Stimulated activated CD4-positive, alpha-beta T cell treated with anti-CD3 and anti-CD28 coated beads, Interleukin-1b, Interleukin-23, amount 100 ng/mL, for 24 hours (primary cell): ENCODE data around the gene SOX6.

Experiments
- DNase-seq, 4 experiments: peaks; one replicate each; pipeline ENCODE4 v3.0.0-alpha.2; 2020; ENCODE audit warnings: low read depth in 4 of 4, low spot score in 1 of 4

The SOX6 gene

DNA sequence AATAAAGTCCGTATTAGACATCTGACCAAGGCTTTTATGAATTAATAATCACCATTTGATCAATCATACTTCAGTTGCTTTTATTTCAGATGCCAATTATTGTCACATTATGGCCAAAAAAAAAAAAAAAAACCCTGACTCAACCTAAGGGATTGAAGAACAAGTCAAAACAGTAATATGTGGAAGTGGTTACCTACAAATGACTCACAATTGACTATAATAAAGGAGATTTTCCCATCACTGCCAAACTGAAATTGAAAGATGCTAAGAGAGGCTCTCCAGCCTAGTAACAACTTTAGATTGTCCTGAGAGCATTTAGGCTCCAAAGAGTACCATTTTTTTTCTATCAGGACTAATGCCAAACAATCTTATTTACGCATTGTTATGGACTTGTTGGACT, 35.2 kb downstream of the SOX6 start:
- no peak for DNase-seq

DNA sequence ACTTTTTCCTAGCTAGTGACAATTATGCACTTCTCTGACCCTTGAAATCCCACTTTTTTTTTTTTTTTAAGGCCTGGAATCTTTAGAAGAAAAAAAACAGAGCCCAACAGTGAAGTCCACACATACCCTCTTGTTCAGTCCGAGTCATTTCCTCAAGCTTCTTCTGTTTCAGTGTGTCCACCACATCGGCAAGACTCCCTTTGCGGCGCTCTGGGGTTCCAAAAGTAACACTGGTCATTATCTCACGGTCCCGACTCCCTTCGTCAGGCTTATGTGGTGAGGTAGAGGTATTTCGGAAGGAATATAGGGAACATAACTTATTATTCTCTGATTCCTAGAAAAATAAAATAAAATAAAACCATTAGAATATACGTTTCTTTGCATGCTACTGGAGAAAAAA, 38.0 kb downstream of the SOX6 start:
- no peak for DNase-seq

DNA sequence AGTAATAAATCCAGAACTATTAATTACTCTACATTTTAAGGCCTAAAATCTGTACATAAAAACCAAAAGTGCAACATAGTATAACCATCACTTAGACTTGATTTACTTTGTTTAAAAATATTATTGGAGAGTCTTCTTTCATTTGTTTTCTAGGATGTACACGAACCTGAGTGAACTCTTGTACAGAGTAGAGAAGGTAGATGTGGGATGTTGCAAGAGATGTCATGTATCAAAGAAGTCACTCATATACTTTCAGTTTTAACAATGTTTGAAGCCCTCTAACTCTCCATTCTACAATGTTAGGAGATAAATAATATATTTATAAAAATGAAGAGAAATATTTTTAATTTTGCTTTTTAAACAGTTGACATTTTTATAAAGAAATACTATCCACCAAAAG, 38.6 kb downstream of the SOX6 start:
- DNase-seq: no peak

DNA sequence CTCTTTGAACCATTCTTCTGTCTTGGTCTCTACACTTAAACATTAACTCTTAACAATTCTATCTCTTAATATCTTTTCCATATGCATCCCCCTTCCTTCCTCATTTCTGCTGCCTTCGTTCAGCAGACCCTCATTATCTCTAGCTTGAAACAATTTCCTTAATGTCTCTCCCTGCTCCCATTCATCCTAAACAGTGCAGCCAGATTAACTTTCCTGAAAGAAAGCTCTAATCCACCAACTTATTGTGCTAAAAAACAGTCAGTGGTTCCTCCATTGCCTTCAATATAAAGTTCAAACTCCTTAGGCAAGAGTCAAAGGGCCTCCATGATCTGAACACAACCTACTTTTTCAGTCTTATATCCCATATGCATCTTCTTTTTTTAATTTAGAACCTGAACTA, 42.5 kb downstream of the SOX6 start:
- no peak for DNase-seq

DNA sequence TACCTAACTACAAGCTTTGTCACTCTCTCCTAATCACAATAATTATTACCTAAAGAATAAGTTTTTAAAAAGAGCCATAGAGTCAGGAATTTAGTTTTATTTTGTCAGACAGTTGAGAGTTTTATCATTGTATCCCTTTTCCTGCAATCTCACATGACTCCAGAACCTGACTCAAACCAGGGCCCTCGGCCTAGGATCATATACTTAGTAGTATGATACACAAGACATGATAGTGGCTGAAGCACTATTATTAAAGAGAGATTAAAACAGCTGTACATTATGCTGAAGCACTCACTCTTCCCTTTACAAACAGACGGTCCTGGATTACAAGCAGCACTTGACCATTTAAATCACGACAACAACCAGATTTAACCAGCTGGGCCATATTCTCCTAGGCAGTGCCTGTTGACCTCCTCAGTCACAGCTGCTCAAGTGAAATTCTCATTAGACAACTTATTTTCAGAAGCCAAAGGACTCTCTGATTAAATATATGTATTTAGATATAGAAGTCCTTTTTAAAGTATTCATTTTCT, 44.0 kb downstream of the SOX6 start:
- no peak for DNase-seq

DNA sequence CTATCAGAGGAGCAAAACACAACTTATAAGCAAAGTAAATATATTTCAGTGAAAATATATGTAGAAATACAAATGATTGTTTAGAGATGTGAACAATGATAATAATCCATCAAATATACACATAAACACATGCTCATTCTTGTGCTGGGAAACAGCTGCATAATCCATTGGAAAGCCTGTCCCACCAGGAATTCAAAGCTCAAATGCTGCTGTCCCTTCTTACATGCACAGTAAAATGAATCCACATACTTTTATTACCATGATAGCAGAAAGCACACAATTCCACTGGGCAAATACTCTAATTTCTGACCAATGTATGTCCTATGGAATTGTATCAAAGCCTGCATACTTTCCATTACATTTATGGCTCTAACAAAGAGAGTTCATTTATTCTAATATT, 44.5 kb downstream of the SOX6 start:
- no peak for DNase-seq

DNA sequence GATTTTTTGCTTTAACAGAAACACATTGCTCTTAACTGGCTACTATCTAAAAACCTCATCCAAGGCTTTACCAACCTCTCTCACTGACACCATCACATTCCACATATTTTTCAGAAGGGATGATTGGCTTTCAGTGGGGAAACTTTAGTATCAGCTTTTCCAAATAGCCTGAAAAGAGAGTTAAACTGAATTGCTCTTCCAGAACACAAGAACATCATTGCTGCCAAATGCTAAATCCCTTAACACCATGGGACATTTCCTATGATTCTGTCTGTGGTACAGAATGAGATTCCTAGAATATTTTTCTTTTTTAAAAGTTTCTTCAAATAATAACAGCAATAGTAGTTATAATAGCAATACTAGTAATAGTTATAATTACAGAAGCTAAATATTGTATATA, 45.4 kb downstream of the SOX6 start:
- DNase-seq: no peak

DNA sequence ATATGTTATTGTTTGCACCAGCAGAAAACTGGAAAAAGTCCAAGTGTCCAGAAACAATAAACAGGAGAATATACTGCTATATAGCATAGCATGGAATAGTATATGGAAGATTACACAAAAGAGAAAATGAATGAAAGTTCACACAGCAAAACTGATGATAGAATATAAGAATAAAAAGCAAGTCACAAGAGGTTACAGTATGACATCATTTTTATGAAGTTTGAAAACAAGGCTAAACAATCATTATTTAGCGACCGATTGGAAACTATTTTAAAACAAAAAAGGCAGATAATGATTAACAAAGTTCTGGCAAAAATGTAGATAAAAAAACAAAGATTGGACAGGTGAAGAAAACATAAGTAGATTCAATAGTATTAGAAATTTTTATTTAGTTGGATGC, 47.1 kb downstream of the SOX6 start:
- DNase-seq: no peak

DNA sequence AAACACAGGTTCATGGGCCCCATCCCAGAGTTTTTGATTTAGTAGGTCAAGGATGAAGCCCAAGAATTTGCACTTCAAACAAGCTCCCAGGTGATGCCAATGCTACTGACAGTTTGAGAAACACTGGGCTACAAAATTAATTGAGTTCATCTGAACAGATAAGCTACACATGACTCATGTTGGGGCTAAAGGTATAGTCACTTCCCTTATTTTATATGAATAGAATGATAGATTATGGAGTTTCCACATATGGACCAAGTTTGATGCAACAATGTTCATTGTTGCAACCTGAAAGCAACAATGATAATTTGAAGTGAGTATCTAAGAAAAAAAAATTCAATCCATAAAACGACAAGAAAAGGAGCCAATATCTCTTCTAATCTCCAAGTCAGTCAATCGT, 54.9 kb downstream of the SOX6 start:
- DNase-seq: no peak

DNA sequence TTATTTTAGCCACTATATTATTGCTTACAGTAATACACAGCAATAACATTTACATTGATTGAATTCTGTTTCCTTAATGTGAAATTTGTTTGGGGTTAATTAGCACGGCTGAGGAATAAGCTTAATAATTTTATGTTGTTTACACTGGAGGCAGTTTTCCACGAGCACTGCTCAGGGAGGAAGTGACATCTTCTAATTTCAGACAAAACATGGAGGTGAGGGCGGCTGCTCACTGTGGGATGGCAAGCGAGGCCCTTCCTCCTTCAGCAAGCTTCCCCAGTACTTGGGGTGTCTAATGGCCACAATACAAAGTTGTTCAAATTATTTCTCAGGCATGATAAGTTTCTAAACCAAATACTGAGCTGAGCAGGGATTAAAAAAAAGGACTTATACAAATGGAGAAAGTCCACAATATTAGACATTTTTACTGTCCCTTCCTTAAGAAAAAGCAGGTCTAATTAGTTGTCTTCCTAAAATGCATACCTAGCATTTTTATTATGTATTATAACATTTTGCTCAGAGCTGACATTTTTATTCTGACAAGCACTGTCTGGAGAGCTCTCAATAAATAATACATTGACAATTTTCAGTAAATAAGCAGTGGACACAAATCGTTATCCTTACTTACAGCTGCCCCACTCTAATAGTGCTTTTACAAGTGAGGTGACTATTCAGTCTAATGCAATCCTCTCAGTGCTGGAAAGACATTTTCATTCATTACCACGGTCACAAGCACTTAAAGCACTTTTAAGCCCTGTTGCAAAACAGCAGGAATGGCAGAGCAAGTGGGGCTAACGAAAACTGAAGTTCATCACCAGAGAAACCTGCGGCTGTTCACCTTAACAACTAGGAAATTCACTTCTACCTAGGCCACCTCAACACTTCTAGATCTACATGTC, 56.2 kb downstream of the SOX6 start:
- no peak for DNase-seq

DNA sequence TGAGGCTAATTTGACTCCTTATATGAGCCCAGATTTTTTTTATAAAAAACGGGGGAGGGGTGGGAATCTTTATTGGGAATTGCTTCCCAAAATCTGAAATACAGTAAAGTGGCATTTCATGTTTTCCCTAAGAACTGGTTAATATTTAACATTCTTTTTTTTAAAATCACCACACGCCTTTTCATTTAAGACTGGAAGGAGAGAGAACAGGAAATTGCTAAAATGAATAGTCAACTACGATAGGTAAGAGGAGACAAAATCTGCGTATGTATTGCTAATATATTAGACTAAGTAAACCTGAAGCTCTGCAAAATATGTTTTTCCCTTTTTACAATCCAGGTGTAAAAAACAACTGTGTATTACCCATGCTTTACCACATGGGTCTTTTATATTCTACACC, 57.0 kb downstream of the SOX6 start:
- no peak for DNase-seq

DNA sequence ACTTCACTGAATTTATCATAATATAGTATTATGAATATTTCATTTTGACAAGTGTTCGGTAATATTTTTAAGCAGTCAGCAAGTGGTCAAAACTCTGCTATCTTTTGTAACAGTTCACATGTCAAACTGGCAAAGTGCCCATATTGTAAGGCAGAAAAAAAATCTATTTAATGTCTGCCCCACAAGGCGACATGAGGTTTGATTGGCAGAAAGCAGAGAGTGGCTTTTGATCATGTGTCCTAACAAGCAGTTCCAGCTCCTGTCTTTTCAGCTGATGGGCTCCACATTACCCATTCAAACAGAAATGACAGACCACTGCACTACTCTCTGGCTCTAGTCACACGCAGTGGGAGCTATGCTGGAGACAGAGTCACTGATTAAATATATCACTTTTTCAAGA, 59.0 kb downstream of the SOX6 start:
- DNase-seq: no peak

DNA sequence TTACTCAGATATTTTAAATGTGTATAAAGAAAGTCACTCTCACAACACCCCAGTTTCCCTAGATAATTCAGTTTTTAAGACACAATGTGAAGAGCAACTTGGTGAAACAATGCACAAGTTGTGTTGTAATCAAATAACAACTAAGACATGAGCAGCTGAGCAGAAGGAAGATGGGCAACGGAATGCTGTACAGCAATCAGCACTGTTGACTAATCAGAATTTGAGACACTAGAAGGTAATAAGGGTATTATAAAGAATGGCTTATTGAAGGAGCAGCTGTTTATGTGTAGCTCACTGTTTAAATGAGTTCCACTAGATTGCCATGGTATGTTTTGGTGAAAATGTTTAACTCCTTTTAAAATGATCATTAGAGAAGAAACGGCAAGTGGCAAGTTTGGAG, 60.1 kb downstream of the SOX6 start:
- no peak for DNase-seq

DNA sequence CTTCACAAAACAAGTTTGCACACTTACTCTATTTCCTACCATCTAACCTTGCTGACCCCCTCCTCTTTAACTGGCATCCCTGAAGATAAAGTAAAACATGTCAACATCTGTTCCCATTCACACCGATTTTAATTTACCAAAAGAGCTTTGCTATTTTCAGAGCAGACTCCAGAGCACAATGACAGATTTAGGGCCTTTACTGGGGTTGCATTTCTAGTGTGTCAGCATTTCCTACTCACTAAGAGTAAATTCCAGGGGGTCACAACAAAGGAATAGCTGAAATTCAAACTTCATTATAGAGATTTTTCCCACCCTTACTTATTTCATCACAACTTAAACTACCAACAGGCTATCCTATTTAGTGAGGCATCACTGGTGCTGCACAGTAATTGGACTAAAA, 60.8 kb downstream of the SOX6 start:
- DNase-seq: no peak

DNA sequence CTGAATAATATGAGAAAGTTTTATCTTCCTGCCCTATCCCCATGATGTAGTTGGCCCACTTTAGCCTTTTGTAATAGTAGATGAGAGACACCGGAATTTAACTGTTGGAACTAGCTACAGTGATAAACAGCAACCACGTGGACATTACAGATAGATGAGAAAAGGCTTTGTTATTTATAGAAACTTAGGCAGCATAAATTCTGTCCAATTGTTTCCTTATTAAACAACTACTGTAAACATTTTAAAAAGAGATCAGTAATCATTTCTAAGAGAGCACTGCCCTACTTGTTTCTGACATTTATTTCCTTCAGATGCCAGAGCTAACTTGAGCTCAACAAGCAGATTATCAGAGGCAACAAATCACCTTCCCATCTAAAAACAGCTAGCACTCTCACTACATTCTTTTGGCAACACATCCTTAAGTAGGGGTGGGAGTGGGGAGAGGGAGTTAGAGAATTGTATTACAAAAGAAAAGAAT, 63.1 kb downstream of the SOX6 start:
- DNase-seq: no peak

DNA sequence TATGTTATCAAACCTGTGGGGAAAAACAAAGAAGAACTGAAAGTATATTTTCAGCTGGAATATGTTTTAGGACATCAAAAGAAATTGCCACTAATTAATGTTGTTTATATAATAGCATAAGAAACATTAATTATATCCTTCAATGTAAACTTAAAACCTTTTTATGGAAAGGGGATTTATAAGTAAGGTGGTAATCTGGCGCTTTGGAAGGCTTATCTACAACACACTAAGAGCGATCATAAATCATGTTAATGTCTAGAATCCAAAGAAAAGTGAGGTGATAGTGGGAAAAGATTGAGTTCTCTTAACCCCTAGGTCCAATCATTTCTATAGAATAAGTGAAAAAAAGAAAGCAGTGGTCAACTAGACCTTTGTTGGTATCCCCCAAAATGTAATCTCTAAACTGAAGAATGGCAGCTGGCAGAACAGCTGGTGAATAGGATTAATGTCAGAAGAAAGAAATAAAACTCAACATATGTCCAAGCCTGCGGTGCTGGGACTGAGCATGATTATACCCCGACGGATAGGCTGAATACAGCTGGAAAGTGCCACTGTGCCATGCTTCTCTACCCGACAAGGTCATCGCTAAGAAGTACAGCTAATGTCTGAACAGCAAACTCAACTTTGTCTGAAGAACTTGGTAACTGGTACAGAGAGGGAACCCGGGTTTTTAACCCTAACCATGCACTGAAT, 64.0 kb downstream of the SOX6 start:
- no peak for DNase-seq

DNA sequence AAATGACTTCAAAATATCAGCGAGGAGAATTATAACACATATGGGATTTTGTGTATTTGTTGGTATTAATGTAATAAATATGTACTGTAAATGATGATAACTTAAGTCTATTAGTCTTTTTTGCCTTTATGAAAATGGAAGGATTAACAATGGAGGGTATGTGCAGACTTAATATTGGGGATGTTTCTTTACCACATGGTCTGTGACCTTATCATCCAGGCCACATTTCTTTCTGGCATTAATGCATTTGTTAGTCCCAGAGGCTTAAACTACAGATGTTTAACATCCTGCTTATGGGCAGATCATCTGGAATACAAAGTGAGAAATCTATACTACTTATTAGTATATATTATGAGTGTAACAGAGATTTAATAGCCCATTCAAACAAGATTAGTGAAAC, 64.6 kb downstream of the SOX6 start:
- no peak for DNase-seq

DNA sequence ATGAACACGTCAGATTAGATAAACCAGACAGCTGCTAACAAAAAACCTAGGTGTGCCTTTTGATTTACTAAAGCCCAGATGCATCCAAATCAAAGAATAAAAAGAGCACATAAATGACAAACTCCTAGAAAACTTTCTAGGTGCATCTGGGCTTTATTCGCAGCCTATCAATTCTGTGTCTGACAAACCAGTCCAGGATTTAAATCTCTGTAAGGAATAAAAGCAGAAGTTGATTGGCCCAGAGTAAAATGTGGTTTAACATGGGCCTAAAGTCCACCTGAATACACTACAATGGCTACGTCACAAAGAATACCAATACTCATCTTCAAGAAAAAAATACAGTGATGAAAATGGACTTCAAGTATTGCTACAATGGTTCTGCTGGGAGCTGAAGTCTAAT, 66.8 kb downstream of the SOX6 start:
- no peak for DNase-seq

DNA sequence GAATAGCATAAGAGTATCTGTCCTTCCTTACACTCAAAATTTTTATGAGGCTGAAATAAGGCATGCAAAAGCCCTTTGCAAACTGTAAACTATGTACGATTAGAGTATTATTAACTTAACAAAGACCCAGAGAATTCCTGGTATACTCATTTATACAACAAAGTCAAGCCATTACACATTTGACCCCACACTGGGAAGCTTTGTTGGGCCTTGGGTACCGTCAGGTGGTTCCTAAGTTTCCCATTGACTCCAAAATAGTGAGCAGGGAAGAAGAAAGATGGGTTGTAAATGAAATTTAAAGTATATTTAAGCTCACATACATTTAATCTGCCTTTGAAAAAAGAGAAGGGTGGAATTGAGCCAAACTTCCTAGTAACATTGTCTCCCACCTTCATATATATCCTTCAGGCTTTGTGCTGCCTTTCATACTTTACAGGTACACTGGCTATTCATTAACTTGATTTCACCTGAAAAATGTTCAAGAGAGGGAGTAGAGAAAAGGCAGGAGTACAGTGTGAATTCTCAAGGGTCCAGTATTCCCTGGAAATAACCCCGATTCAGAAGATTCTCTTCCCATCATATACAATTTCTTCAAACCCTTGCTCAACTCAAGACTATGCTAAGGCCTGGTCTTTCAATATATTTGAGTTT, 68.6 kb downstream of the SOX6 start:
- no peak for DNase-seq

DNA sequence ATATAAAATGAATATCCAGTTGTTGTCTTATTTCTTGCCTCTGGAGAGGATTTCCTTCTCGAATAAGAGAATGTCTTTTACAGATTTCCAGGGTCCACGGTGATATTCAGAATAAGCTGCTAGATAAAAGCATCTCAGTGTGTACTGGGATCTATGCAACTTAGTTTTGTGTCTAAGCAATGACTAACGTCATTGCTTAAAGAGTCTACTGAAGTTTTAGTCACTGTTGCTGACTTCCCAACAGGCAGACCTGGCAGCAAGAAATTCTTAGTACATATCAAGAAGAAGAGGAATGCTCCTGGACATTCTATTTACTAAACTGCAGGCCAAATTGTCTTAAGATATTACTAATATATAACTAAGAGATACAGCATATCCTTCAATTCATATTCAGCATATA, 70.3 kb downstream of the SOX6 start:
- DNase-seq: no peak

DNA sequence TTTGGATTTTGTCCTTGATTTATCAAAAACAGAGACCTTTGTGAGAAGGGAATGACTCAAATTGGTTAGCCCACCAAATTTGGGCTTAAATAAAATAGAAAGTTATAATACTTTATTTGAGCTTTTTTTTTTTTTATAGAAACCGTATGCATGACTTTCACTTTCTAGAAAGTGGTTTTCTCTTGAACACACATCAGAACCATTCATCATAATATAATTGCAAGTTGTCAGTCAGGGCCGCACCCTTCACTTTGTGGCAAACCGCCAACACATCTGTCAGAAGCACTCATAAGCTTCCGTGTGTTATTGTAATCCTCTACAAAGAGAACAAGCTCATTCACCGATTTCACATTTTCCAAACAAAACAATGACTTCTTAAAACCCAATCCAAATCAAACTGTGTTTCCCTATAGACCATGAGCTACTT, 76.1 kb downstream of the SOX6 start:
- DNase-seq: no peak

DNA sequence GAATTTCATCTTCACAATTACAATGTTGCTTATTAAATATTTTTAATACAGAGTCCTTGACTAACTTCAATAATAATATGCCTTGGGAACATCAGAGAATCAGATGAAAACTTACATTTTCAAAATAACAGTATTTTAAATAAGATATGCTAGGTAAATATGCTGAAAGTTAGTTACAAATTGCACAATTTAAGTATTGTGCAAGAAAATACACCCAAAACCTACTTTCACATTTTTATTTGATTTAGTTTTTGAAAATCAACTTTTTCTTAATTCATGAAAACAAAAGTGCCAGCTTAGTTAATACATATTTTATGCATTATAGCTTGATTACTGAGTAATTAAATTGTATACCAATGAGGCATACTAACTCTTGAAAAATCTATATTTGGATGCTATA, 76.8 kb downstream of the SOX6 start:
- DNase-seq: no peak
